Gastrocnemius medialis (tissue), 4 donors: ENCODE results near the gene LARP4. TPM values are rescaled to one million over a fixed set of nuclear protein-coding genes. Genes with fewer than 3 reads are reported as not detected.
"Not testable (repeated sequence)": the region's sequence is repeated elsewhere in the genome, so short reads cannot be mapped to it uniquely, and the experiment has no call there.

ENCODE experiments used
- ATAC-seq, 2 donors: fragments of 150-250 bp; one replicate each; pipeline ENCODE4 v1.9.1; 2016
- DNase-seq, 2 donors: peaks; one replicate each; pipeline ENCODE4 v3.0.0-alpha.2; 2019
- H3K27ac ChIP-seq, 4 donors: fragments of 200-600 bp; sonication (generic); 1 replicate in 1 of 4; 2 replicates in 3 of 4; pipeline ENCODE4 v1.5.1; 2016 to 2018; ENCODE audit warnings: mild to moderate bottlenecking in 2 of 4, moderate library complexity in 1 of 4
- H3K27me3 ChIP-seq, 3 donors: fragments of 200-600 bp; sonication (generic) in 2 of 3; 1 replicate in 1 of 3; 2 replicates in 2 of 3; pipeline versions ENCODE4 v1.5.1 to v1.6.0; 2016 to 2019; ENCODE audit warnings: mild to moderate bottlenecking in 1 of 3, moderate library complexity in 1 of 3
- H3K36me3 ChIP-seq, 2 donors: fragments of 200-600 bp; sonication (generic) in 1 of 2; one replicate each; pipeline ENCODE4 v1.5.1; 2017 to 2018
- H3K4me1 ChIP-seq, 2 donors: fragments of 200-600 bp; sonication (generic) in 1 of 2; one replicate each; pipeline ENCODE4 v1.5.1; 2016 to 2017; ENCODE audit warnings: mild to moderate bottlenecking in 2 of 2
- H3K4me3 ChIP-seq, 4 donors: fragments of 200-600 bp; sonication (generic) in 3 of 4; 1 replicate in 1 of 4; 2 replicates in 3 of 4; pipeline ENCODE4 v1.5.1; 2016 to 2019; ENCODE audit warnings: mild to moderate bottlenecking in 2 of 4
- H3K9me3 ChIP-seq, 3 donors: fragments of 200-600 bp; sonication (generic) in 2 of 3; 1 replicate in 1 of 3; 2 replicates in 2 of 3; pipeline ENCODE4 v1.5.1; 2016 to 2019
- POLR2A ChIP-seq, 2 donors: fragments of 450-650 bp; IDR thresholded peaks; one replicate each; pipeline ENCODE4 v1.6.1; 2017; ENCODE audit warnings: antibody characterized with exemption in 2 of 2, mild to moderate bottlenecking in 2 of 2, moderate library complexity in 2 of 2
- in situ Hi-C, 4 donors: fragments of 200-750 bp; cut with MboI; loops; one replicate each; pipeline versions ENCODE4 v1.15.0 to v1.8.0; 2017; ENCODE audit warnings: low sequenced_read_pairs in 4 of 4
- intact Hi-C: fragments of 100-400 bp; cut with DNase I; formaldehyde crosslinking; loops from one replicate; pipeline ENCODE4 v1.15.1; 2023; ENCODE audit warnings: low total_unique reads
- total RNA-seq, 4 donors: library from RNA; depleted of rRNA; stranded (reverse); fragments of >200 nt; gene quantifications; one replicate each; pipeline versions ENCODE4 v1.1.0 to v1.2.3, GENCODE V29; 2016
- TF ChIP-seq, protein P1 (sequence below), 5 experiments: fragments of 450-650 bp in 3 of 5; fragments of 200-600 bp in 2 of 5; sonication (generic) in 2 of 5; IDR thresholded peaks in 4 of 5; conservative IDR thresholded peaks in 1 of 5; 1 replicate in 4 of 5; 2 replicates in 1 of 5; pipeline ENCODE4 v1.5.1; 2016 to 2019; ENCODE audit warnings: antibody characterized with exemption in 5 of 5, mild to moderate bottlenecking in 3 of 5, moderate library complexity in 3 of 5

LARP4 gene
- total RNA-seq, 4 donors from 2014 or later: 32.7 to 70.2 (median 42.4) TPM

DNA sequence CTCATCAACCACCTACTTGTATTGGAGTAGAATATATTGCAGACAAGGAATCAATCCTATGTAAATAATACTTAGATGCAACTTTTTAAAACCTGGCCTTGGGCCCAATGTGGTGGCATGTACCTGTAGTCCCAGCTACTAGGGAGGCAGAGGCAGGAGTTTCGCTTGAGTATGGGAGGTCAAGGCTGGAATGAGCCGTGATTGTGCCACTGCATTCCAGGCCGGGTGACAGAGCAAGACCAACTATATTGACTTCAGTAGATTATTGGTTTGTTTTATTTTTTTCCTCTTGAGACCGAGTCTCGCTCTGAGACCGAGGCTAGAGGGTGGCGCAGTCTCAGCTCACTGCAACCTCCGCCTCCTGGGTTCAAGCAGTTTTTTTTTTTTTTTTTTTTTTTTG lies 3.6 kb downstream of the LARP4 start:
- Histone ChIP-seq H3K9me3 (no peaks in the 10 kb centered on the region), H3K4me1 (peaks cover 38 to 39% of the 10 kb centered on the region in 2 donors), H3K27me3 (no peaks in the 10 kb centered on the region), H3K27ac (peak overlapping the region in 2 of 4 donors; percentile 29 to 31), H3K4me3 (no peak overlapping the region), H3K36me3 (no peaks in the 10 kb centered on the region)
- ATAC-seq: no peak
- intact Hi-C loops: loop anchor here (5.0 kb wide), 3 partner anchors 122 to 292 kb away; partner anchors contain the start of genes COX14 and LIMA1
- in situ Hi-C loops: no loop called here
- no peak for DNase-seq
- no peak for TF ChIP-seq POLR2A (IDR thresholded peaks at IDR 0.05)
- TF ChIP-seq, protein P1, sequence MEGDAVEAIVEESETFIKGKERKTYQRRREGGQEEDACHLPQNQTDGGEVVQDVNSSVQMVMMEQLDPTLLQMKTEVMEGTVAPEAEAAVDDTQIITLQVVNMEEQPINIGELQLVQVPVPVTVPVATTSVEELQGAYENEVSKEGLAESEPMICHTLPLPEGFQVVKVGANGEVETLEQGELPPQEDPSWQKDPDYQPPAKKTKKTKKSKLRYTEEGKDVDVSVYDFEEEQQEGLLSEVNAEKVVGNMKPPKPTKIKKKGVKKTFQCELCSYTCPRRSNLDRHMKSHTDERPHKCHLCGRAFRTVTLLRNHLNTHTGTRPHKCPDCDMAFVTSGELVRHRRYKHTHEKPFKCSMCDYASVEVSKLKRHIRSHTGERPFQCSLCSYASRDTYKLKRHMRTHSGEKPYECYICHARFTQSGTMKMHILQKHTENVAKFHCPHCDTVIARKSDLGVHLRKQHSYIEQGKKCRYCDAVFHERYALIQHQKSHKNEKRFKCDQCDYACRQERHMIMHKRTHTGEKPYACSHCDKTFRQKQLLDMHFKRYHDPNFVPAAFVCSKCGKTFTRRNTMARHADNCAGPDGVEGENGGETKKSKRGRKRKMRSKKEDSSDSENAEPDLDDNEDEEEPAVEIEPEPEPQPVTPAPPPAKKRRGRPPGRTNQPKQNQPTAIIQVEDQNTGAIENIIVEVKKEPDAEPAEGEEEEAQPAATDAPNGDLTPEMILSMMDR (IDR thresholded peaks at IDR 0.05 in 4 of 5, conservative IDR thresholded peaks at IDR 0.05 in 1 of 5): no peak

GRCh38 chr12:50411051-50411660 lies 10.5 kb downstream of the LARP4 start:
- H3K27ac ChIP-seq: no peak overlapping the region
- H3K4me1 ChIP-seq: peaks cover 35 to 37% of the 10 kb centered on the region in 2 donors
- DNase-seq (peak in 1 of 2 donors; percentile 24), ATAC-seq (no peak)
- H3K27me3 ChIP-seq: no peaks in the 10 kb centered on the region
- TF ChIP-seq, protein P1 (IDR thresholded peaks at IDR 0.05 in 4 of 5, conservative IDR thresholded peaks at IDR 0.05 in 1 of 5): no peak
- no peak for TF ChIP-seq POLR2A (IDR thresholded peaks at IDR 0.05)
- no peak overlapping the region for H3K4me3 ChIP-seq
- intact Hi-C loops: no loop called here
- H3K9me3 ChIP-seq: no peaks in the 10 kb centered on the region
- H3K36me3 ChIP-seq: no peaks in the 10 kb centered on the region
- in situ Hi-C loops: no loop called here

DNA sequence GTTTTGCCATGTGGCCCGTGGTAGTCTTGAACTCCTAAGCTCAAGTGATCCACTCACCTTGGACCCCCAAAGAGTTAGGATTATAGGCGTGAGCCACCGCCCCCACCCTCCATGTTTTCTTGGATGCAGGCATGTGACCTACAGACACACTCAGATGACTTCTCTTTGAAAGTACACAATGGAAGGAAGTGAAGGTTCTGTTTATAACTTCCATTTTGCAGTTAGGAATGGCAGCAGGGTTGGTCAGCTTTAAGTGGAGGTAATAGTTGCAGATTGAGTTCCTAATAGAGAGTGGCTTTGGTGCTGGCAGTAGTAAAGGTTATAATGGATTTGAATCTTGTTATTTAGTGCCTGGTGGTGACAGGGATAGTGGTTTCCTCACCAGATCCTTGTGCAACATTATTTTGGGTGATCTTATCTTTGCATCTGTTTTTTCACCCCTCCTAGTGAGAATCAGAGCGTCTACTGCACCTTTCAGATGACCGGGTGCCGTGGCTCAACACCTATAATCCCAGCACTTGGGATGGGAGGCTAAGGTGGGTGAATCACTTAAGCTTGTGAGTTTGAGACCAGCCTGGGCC lies 15.3 kb downstream of the LARP4 start:
- peaks cover 16 to 30% of the 10 kb centered on the region in 2 donors for H3K4me1 ChIP-seq

DNA sequence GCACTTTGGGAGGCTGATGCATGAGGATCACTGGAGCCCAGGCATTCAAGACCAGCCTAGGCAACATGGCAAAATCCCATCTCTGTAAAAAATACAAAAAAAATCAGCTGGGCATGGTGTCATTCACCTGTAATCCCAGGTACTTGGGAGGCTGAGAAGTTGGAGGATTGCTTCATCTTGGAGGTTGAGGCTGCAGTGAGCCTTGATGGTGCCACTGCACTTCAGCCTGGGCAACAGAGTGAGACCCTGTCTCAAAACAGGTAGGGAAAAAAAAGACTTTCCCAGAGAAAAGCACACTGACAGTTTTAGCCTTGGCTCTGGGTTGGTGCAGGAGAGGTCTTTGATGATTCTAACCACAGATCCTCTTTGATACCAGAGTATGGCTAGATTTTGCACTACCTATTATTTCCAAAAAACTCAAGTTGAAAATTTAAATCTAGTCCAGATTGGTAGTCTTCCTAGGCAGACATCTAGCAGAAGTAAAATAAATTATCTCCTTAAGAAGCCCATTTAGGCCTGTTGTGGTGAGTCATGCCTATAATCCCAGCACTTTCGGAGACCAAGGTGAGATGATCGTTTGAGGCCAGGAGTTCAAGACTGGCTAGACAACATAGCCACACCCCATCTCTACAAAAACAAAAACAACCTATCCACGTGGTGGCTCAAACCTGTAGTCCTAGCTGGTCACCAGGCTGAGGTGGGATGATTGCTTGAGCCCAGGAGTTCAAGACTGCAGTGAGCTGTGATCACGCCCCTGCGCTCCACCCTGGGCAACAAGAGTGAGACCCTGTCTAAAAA lies 18.6 kb downstream of the LARP4 start:
- Histone ChIP-seq H3K36me3 (peaks cover 0 to 5% of the 10 kb centered on the region in 2 donors), H3K27ac (peak overlapping the region in 2 of 4 donors; percentile 11 to 36), H3K4me3 (no peak overlapping the region), H3K9me3 (no peaks in the 10 kb centered on the region), H3K27me3 (no peaks in the 10 kb centered on the region), H3K4me1 (peaks cover 12 to 20% of the 10 kb centered on the region in 2 donors)
- ATAC-seq: no peak
- no peak for TF ChIP-seq POLR2A (IDR thresholded peaks at IDR 0.05)
- TF ChIP-seq, protein P1 (IDR thresholded peaks at IDR 0.05 in 4 of 5, conservative IDR thresholded peaks at IDR 0.05 in 1 of 5): no peak
- DNase-seq: no peak
- intact Hi-C loops (no loop called here), in situ Hi-C loops (no loop called here)

More for the DNA sequence above, 15.3 kb downstream of the LARP4 start:
- Histone ChIP-seq H3K27me3 (no peaks in the 10 kb centered on the region), H3K27ac (no peak overlapping the region), H3K4me3 (no peak overlapping the region), H3K9me3 (no peaks in the 10 kb centered on the region), H3K36me3 (peaks cover 0 to 5% of the 10 kb centered on the region in 2 donors)
- DNase-seq (no peak), ATAC-seq (no peak)
- TF ChIP-seq POLR2A (IDR thresholded peaks at IDR 0.05): no peak
- TF ChIP-seq, protein P1 (IDR thresholded peaks at IDR 0.05 in 4 of 5, conservative IDR thresholded peaks at IDR 0.05 in 1 of 5): no peak
- in situ Hi-C loops (no loop called here), intact Hi-C loops (no loop called here)

GRCh38 chr12:50422855-50423254 lies 22.2 kb downstream of the LARP4 start:
- H3K4me1 ChIP-seq: peaks cover 16 to 31% of the 10 kb centered on the region in 2 donors
- H3K27ac ChIP-seq, ATAC-seq, H3K9me3 ChIP-seq, DNase-seq, H3K36me3 ChIP-seq, H3K4me3 ChIP-seq, H3K27me3 ChIP-seq, intact Hi-C loops, in situ Hi-C loops: not testable (repeated sequence)

DNA sequence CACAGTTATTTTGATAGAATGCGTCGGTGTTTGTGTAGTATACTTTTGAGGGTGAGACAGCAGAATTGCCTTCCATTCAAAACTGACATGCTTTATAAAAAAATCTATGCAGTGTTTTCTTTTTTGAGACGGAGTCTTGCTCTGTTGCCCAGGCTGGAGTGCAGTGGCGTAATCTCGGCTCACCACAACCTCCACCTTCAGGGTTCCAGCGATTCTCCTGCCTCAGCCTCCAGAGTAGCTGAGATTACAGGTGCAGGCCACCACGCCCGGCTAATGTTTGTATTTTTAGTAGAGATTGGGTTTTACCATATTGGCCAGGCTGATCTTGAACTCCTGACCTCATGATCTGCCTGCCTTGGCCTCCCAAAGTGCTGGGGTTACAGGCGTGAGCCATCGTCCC lies 22.7 kb downstream of the LARP4 start:
- ATAC-seq, H3K27me3 ChIP-seq, H3K4me3 ChIP-seq, H3K9me3 ChIP-seq, DNase-seq, H3K36me3 ChIP-seq, H3K27ac ChIP-seq, intact Hi-C loops, in situ Hi-C loops: not testable (repeated sequence)
- peaks cover 16 to 31% of the 10 kb centered on the region in 2 donors for H3K4me1 ChIP-seq
